ENCODE results near the gene GCN1. TPM values are rescaled to one million over a fixed set of nuclear protein-coding genes. Genes with fewer than 3 reads are reported as not detected.

Gene GCN1
- total and polyA plus RNA-seq, 12 donors, result 9.7 to 41.3 (median 34.0) TPM

DNA sequence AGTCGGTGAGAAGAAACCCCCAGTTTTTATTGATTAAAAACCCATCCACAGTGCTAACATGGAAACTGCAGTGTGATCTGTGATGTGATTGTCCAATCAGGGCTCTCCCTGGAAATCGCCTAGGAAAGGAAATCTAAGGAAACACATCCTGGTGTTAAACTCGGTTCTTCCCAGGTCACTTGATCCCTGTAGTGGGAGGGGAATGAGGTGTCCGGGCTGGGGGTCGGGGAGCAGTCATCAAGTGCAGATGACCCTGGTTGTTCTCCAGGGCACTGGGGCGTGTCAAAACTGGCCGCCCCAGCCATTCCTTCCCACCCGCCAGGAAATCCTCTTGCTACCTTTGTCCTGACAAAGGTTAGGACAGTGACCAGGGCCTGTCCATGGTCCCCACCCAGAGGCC is 98.8 kb downstream of the GCN1 start:
- Histone ChIP-seq H3K4me3 (no peak overlapping the region), H3K4me1 (peaks cover 2 to 29% (median 8%) of the 10 kb centered on the region in 9 donors), H3K27me3 (no peaks in the 10 kb centered on the region), H3K27ac (peak overlapping the region in 1 of 10 donors; percentile 2), H3K9me3 (no peaks in the 10 kb centered on the region), H3K36me3 (peaks cover 5 to 94% (median 26%) of the 10 kb centered on the region in 9 donors)
- WGBS, 2 donors, result 69 to 78% methylated on average over 8 of the region's 8 CpGs
- intact Hi-C loops (cut with DNase I), result no loop called here
- TF ChIP-seq CTCF (IDR thresholded peaks at IDR 0.05), result no peak
- DNase-seq (no peak), ATAC-seq (no peak)

- ATAC-seq, result no peak
- WGBS, 2 donors, result 92 to 93% methylated on average over 13 of the region's 13 CpGs
Observed at GRCh38 chr12:120095331-120095730, 99.2 kb downstream of the GCN1 start.

DNA sequence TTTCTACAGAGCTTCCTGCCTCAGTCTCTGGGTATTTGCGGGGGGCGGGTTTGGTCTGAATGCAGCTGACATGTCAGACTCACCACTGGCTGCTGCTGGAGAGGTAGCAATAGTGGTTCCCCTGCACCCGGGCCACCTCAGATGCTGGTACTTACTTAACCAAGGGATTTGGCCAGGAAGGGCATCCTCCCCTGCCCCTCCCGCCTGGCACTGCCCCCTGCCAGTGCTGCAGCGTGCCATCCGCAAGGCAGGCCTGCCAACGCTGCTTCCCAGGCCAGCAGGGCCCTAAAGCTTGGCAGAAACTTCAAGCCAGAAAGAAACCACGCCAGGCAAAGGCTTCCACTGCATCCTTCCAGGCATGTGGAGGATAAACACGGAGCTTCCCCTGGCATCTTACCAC is 100.0 kb downstream of the GCN1 start:
- no peak for TF ChIP-seq CTCF (IDR thresholded peaks at IDR 0.05)
- no peak overlapping the region for H3K27ac ChIP-seq
- ATAC-seq, result peak in 5 of 8 donors; percentile 5 to 53 (median 24)
- H3K4me1 ChIP-seq, result peaks cover 0 to 19% (median 0%) of the 10 kb centered on the region in 9 donors
- H3K4me3 ChIP-seq, result no peak overlapping the region
- intact Hi-C loops (cut with DNase I), result no loop called here
- no peak for DNase-seq
- peaks cover 5 to 85% (median 26%) of the 10 kb centered on the region in 9 donors for H3K36me3 ChIP-seq
- H3K9me3 ChIP-seq, result no peaks in the 10 kb centered on the region
- H3K27me3 ChIP-seq, result no peaks in the 10 kb centered on the region
- 68 to 71% methylated on average over 9 of the region's 9 CpGs for WGBS, 2 donors

More at GRCh38 chr12:120095331-120095730, 99.2 kb downstream of the GCN1 start:
- no peaks in the 10 kb centered on the region for H3K9me3 ChIP-seq
- H3K36me3 ChIP-seq, result peaks cover 5 to 94% (median 26%) of the 10 kb centered on the region in 9 donors
- no peak overlapping the region for H3K27ac ChIP-seq
- peaks cover 0 to 25% (median 5%) of the 10 kb centered on the region in 9 donors for H3K4me1 ChIP-seq
- TF ChIP-seq CTCF (IDR thresholded peaks at IDR 0.05), result no peak
- no peak for DNase-seq
- H3K27me3 ChIP-seq, result no peaks in the 10 kb centered on the region
- intact Hi-C loops (cut with DNase I), result no loop called here
- no peak overlapping the region for H3K4me3 ChIP-seq

DNA sequence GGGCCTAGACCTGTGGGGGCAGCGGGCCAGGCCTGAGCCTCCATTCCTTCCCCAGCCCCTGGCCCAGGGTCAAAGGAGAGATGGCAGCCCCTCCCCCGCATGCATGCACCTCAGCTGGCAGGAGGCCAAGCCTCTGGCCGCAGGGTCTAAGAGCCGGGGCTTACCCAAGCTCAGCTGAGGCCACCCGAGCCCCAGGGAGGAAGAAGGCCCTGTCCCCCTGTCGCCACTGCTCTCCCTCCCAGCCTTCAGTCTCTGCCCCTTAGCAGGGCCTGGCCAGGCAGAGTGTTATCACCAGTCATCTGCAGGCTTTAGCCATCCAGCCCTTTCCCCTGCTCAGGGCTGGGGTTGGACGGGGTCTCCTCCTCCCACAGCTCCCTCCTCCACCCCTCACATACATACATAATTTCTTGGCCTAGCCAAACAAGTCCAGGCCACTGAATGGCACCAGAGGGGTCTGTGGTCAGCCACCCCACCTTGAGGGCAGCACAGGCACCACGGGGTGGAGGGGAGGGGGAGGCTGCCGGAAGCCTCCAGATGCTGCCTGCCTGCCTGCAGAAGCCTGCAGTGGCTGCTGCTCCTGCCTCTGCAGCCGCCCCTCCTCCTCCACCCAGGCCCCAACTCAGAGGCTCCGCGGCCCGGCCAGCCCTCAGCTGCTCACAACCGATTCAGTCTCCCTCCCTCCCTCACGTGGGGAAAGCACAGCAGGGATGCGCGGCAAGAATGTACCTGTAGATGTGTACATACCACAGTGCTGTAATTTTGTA is 100.7 kb downstream of the GCN1 start:
- ATAC-seq, result peak in 4 of 8 donors; percentile 4 to 15 (median 6)
- 56 to 63% methylated on average over 17 of the region's 17 CpGs for WGBS, 2 donors
- Histone ChIP-seq H3K36me3 (peaks cover 5 to 78% (median 26%) of the 10 kb centered on the region in 9 donors), H3K27ac (no peak overlapping the region), H3K27me3 (no peaks in the 10 kb centered on the region), H3K9me3 (no peaks in the 10 kb centered on the region), H3K4me1 (peaks cover 0 to 19% (median 0%) of the 10 kb centered on the region in 9 donors), H3K4me3 (no peak overlapping the region)
- no peak for DNase-seq
- TF ChIP-seq CTCF (IDR thresholded peaks at IDR 0.05), result no peak
- intact Hi-C loops (cut with DNase I), result no loop called here

Measured in heart right ventricle (tissue), 16 donors.